A549 (cell line): ENCODE measurements around the gene BNC2. TPM values are rescaled to one million over a fixed set of nuclear protein-coding genes. Genes with fewer than 3 reads are reported as not detected.
A peak's percentile ranks its signal among the peaks of the same experiment; 100 is the strongest.

Source experiments
- ATAC-seq, 2 experiments: fragments of 200-7000 bp in 1 of 2; fragments of >200 bp in 1 of 2; cut with Nextera tagmentation in 1 of 2; cut with Tn5 transposase in 1 of 2; 3 replicates each; pipeline versions ENCODE4 v1.8.0 to v1.9.1; 2018 to 2020; ENCODE audit warnings: mild to moderate bottlenecking in 1 of 2, moderate library complexity in 1 of 2
- CTCF ChIA-PET: fragments of 300-600 bp; sonication (Branson Sonifier 250); formaldehyde crosslinking; extraction: SDS; loops from one replicate; lab custom pipeline; 2021; ENCODE audit warnings: antibody characterized with exemption, inconsistent platforms; lab: Yijun Ruan, JAX
- POLR2A ChIA-PET: fragments of 350-600 bp; formaldehyde crosslinking; extraction: SDS; loops from one replicate; lab custom pipeline; 2021; ENCODE audit warnings: antibody characterized with exemption, inconsistent platforms; lab: Yijun Ruan, JAX
- DNase-seq, 2 experiments: peaks; one replicate each; pipeline versions ENCODE4 v3.0.0 to v3.0.0-alpha.2; 2011 to 2016; ENCODE audit warnings: low read depth in 1 of 2, low spot score in 1 of 2
- FAIRE-seq: peaks from 2 replicates; lab custom pipeline; 2011; peaks lifted over from hg19 to GRCh38; lab: Jason Lieb, UNC
- H3K27ac ChIP-seq, 2 experiments: fragments of >200 bp; sonication (Bioruptor Twin); formaldehyde crosslinking; 3 replicates each; pipeline ENCODE4 v1.5.1; 2016 to 2017
- H3K4me1 ChIP-seq: fragments of >200 bp; sonication (Bioruptor Twin); formaldehyde crosslinking; 3 replicates; pipeline ENCODE4 v1.6.1; 2016
- H3K4me2 ChIP-seq: fragments of >200 bp; sonication (Bioruptor Twin); formaldehyde crosslinking; 3 replicates; pipeline ENCODE4 v1.6.1; 2016
- H3K4me3 ChIP-seq: fragments of >200 bp; sonication (Bioruptor Twin); formaldehyde crosslinking; 3 replicates; pipeline ENCODE4 v1.5.1; 2016
- H3K9me3 ChIP-seq: fragments of >200 bp; sonication (Bioruptor Twin); formaldehyde crosslinking; 3 replicates; pipeline ENCODE4 v1.6.1; 2016
- BCL3 ChIP-seq: fragments of >200 bp; sonication (Bioruptor Twin); formaldehyde crosslinking; IDR thresholded peaks from 3 replicates; pipeline ENCODE4 v1.6.1; 2016
- BHLHE40 ChIP-seq: IDR thresholded peaks from 2 replicates; pipeline ENCODE4 v1.6.1; 2012; ENCODE audit warnings: low read depth, low read length, inconsistent platforms
- CBX2 ChIP-seq: fragments of 200-600 bp; sonication (generic); IDR thresholded peaks from 2 replicates; pipeline ENCODE4 v1.6.1; 2016; ENCODE audit warnings: low read depth, mild to moderate bottlenecking, borderline replicate concordance
- CHD2 ChIP-seq: fragments of 150-350 bp; IDR thresholded peaks from 2 replicates; pipeline ENCODE4 v1.6.1; 2014; ENCODE audit warnings: low read length; ENCODE audit not compliant: partially characterized antibody
- CHD4 ChIP-seq: fragments of 200-600 bp; sonication (generic); IDR thresholded peaks from 2 replicates; pipeline ENCODE4 v1.6.1; 2016; ENCODE audit warnings: antibody characterized with exemption, mild to moderate bottlenecking, borderline replicate concordance
- EHF ChIP-seq: fragments of 250-450 bp; sonication (Bioruptor Pico); IDR thresholded peaks from 2 replicates; pipeline ENCODE4 v1.5.0; 2020; ENCODE audit warnings: mild to moderate bottlenecking
- ELK1 ChIP-seq: fragments of 150-350 bp; IDR thresholded peaks from 2 replicates; pipeline ENCODE4 v1.6.1; 2014; ENCODE audit warnings: low read depth, mild to moderate bottlenecking, low read length
- EP300 ChIP-seq, 2 experiments: fragments of >200 bp; sonication (Bioruptor Twin); formaldehyde crosslinking; IDR thresholded peaks; 2 replicates in 1 of 2; 3 replicates in 1 of 2; pipeline ENCODE4 v1.6.1; 2016 to 2017
- ESRRA ChIP-seq: fragments of 150-350 bp; IDR thresholded peaks from 2 replicates; pipeline ENCODE4 v1.6.1; 2014; ENCODE audit warnings: mild to moderate bottlenecking, low read length, borderline replicate concordance
- FOSB ChIP-seq: fragments of 250-450 bp; sonication (Bioruptor Pico); IDR thresholded peaks from 2 replicates; pipeline ENCODE4 v1.5.0; 2020; ENCODE audit warnings: mild to moderate bottlenecking, moderate library complexity
- GATA3 ChIP-seq: IDR thresholded peaks from 2 replicates; pipeline ENCODE4 v1.6.1; 2012; ENCODE audit warnings: borderline replicate concordance
- HEYL ChIP-seq: fragments of 250-450 bp; sonication (Bioruptor Pico); IDR thresholded peaks from 2 replicates; pipeline ENCODE4 v1.8.0; 2021; ENCODE audit warnings: mild to moderate bottlenecking, moderate library complexity
- HOXA7 ChIP-seq: fragments of 250-450 bp; sonication (Bioruptor Pico); IDR thresholded peaks from 2 replicates; pipeline ENCODE4 v1.5.0; 2020; ENCODE audit warnings: mild to moderate bottlenecking, moderate library complexity
- KDM1A ChIP-seq: fragments of 200-600 bp; sonication (generic); IDR thresholded peaks from 2 replicates; pipeline ENCODE4 v1.6.1; 2016; ENCODE audit warnings: low read depth, mild to moderate bottlenecking
- KDM5A ChIP-seq: fragments of 200-600 bp; sonication (generic); IDR thresholded peaks from 2 replicates; pipeline ENCODE4 v1.6.1; 2016; ENCODE audit warnings: antibody characterized with exemption, mild to moderate bottlenecking
- MAZ ChIP-seq: fragments of 150-350 bp; IDR thresholded peaks from 2 replicates; pipeline ENCODE4 v1.6.1; 2014; ENCODE audit warnings: antibody characterized with exemption, low read depth, low read length, borderline replicate concordance
- NFE2L2 ChIP-seq: fragments of 150-350 bp; conservative IDR thresholded peaks from 2 replicates; pipeline ENCODE4 v1.6.1; 2014; ENCODE audit warnings: low read length
- POLR2A ChIP-seq: IDR thresholded peaks from 2 replicates; pipeline ENCODE4 v1.6.1; 2012; ENCODE audit warnings: mild to moderate bottlenecking, low read length
- RAD21 ChIP-seq, 2 experiments: fragments of >200 bp in 1 of 2; sonication (Bioruptor Twin) in 1 of 2; formaldehyde crosslinking in 1 of 2; IDR thresholded peaks in 1 of 2; conservative IDR thresholded peaks in 1 of 2; 2 replicates in 1 of 2; 3 replicates in 1 of 2; pipeline ENCODE4 v1.6.1; 2012 to 2018; ENCODE audit warnings: inconsistent platforms in 1 of 2
- RCOR1 ChIP-seq: fragments of 150-350 bp; IDR thresholded peaks from 2 replicates; pipeline ENCODE4 v1.6.1; 2014; ENCODE audit warnings: antibody characterized with exemption, low read length, low read depth
- RFX5 ChIP-seq: fragments of 450-650 bp; IDR thresholded peaks from 2 replicates; pipeline ENCODE4 v1.7.1; 2014; ENCODE audit warnings: antibody characterized with exemption, mild to moderate bottlenecking, moderate library complexity
- TFCP2L1 ChIP-seq: fragments of 250-450 bp; sonication (Bioruptor Pico); IDR thresholded peaks from 2 replicates; pipeline ENCODE4 v1.5.0; 2021; ENCODE audit warnings: mild to moderate bottlenecking
- ZFP36 ChIP-seq: fragments of 450-650 bp; IDR thresholded peaks from 2 replicates; pipeline ENCODE4 v1.6.1; 2014; ENCODE audit warnings: borderline replicate concordance; ENCODE audit not compliant: partially characterized antibody
- WGBS: methylation state at CpG from one replicate; pipeline ENCODE4 v1.1.6; 2017; ENCODE audit errors: missing lambda C conversion rate; 5-methylcytosine and 5-hydroxymethylcytosine counted together
- polyA plus RNA-seq, 4 experiments: library from polyadenylated mRNA; depleted of rRNA in 3 of 4; stranded (reverse); fragments of >200 nt; fragmentation: RNase III in 1 of 4; extraction: RNeasy Plus Mini Kit Qiagen cat#74134 plus additional on column Dnase treatment in 1 of 4; gene quantifications; 2 replicates in 3 of 4; 3 replicates in 1 of 4; pipeline ENCODE4 v1.2.3, GENCODE V29; 2011 to 2017
- TF ChIP-seq, protein P1 (sequence below): IDR thresholded peaks from 2 replicates; pipeline ENCODE4 v1.6.1; 2012
- TF ChIP-seq, protein P2 (sequence below): fragments of 450-650 bp; IDR thresholded peaks from 2 replicates; pipeline ENCODE4 v1.6.1; 2014; ENCODE audit warnings: antibody characterized with exemption
- TF ChIP-seq, protein P3 (sequence below): fragments of 200-600 bp; sonication (generic); IDR thresholded peaks from 2 replicates; pipeline ENCODE4 v1.6.1; 2016; ENCODE audit warnings: antibody characterized with exemption, mild to moderate bottlenecking, moderate library complexity

Gene BNC2
- polyA plus RNA-seq, 2 of the 4 experiments (the other 2 are of a cell fraction): 6.2 to 7.5 TPM

DNA sequence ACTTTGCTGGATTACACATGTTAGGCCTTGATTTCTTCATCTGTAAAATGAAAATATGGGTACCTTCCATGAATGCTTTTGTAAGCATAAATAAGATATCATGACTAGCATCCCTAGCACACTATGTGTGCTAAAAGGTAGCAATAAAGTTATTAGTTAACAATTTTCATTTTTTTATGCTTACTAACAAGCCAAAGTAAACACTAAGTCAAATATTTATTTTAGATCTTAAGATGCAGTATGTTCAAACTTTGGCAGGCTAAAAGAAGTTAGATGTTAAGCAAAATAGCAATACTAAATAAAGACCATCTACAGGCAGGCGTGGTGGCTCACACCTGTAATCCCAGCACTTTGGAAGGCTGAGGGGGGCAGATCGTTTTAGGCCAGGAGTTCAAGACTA lies 169.1 kb downstream of the BNC2 start (continued):
- TF ChIP-seq BCL3 (0 out of 3 replicates have a peak, but pooled peaks have one; percentile 29), RAD21 (conservative IDR thresholded peaks at IDR 0.05 in 1 of 2, IDR thresholded peaks at IDR 0.05 in 1 of 2) (peak in 1 of 2 experiments; percentile 30; a peak in 1 of 5 replicates), RFX5 (no peak)

GRCh38 chr9:16693616-16694015 lies 176.9 kb downstream of the BNC2 start:
- 93% methylated on average over 3 of the region's 3 CpGs for WGBS
- Histone ChIP-seq H3K9me3 (no peaks in the 10 kb centered on the region), H3K27ac (no peak overlapping the region), H3K4me3 (no peak overlapping the region), H3K4me1 (peaks cover 22% of the 10 kb centered on the region), H3K4me2 (no peak overlapping the region)
- POLR2A ChIA-PET: no interaction called here
- no peak for FAIRE-seq
- no peak for ATAC-seq
- CTCF ChIA-PET: interaction anchor here (1.5 kb wide), 1 partner anchor 18 kb away, joined by 3 read pairs; no protein-coding TSS in a partner anchor
- no peak for DNase-seq
- no peak for TF ChIP-seq CBX2
- TF ChIP-seq ZFP36: no peak
- TF ChIP-seq KDM1A: no peak
- no peak for TF ChIP-seq MAZ
- TF ChIP-seq KDM5A: no peak
- TF ChIP-seq HEYL: no peak
- no peak for TF ChIP-seq BHLHE40
- TF ChIP-seq HOXA7 (CRISPR knock-in tag): no peak
- no peak for TF ChIP-seq RCOR1
- TF ChIP-seq TFCP2L1 (CRISPR knock-in tag): no peak
- TF ChIP-seq, protein P1, sequence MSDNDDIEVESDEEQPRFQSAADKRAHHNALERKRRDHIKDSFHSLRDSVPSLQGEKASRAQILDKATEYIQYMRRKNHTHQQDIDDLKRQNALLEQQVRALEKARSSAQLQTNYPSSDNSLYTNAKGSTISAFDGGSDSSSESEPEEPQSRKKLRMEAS: no peak
- TF ChIP-seq ESRRA: no peak
- no peak for TF ChIP-seq POLR2A
- TF ChIP-seq GATA3: no peak
- TF ChIP-seq NFE2L2: no peak
- TF ChIP-seq CHD2: no peak

DNA sequence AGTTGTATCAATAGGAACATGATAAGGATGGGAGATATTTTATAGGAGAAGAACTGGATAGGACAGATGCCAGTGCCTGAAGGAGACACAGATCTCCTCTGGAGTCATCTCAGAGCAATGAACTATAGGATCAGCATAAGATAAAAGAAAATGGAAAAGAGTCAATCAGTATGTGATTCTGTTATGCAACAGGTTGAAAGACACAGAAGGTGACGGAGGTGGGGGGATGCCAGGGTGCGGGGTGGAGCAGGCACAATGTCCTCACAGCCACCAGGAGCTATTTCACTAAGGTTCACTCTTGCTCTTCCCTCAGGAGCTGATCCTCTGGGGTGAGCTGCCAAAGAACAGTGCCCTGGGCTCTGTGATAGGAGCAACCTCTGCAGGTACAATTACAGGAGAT lies 179.8 kb downstream of the BNC2 start:
- POLR2A ChIA-PET: no interaction called here
- CTCF ChIA-PET: no interaction called here

GRCh38 chr9:16690205-16690604 lies 180.3 kb downstream of the BNC2 start:
- Histone ChIP-seq H3K4me2 (peak overlapping the region; percentile 62; the same call in 2 of the 3 replicates), H3K4me1 (peaks cover 26% of the 10 kb centered on the region), H3K27ac (peak overlapping the region in 1 of 2 experiments; percentile 69; a peak in 3 of 6 replicates), H3K4me3 (no peak overlapping the region), H3K9me3 (no peaks in the 10 kb centered on the region)
- WGBS: 87% methylated on average over 2 of the region's 2 CpGs
- FAIRE-seq (no peak), ATAC-seq (0 out of 6 replicates have a peak, but pooled peaks of 1 of the 2 experiments have one; percentile 19), DNase-seq (no peak)
- TF ChIP-seq FOSB (CRISPR knock-in tag) (no peak), ZFP36 (no peak), RCOR1 (no peak), CHD4 (no peak), EP300 (IDR thresholded peaks at IDR 0.05) (no peak), TFCP2L1 (CRISPR knock-in tag) (no peak), ELK1 (no peak)
- TF ChIP-seq, protein P2, sequence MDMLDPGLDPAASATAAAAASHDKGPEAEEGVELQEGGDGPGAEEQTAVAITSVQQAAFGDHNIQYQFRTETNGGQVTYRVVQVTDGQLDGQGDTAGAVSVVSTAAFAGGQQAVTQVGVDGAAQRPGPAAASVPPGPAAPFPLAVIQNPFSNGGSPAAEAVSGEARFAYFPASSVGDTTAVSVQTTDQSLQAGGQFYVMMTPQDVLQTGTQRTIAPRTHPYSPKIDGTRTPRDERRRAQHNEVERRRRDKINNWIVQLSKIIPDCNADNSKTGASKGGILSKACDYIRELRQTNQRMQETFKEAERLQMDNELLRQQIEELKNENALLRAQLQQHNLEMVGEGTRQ: no peak
- TF ChIP-seq, protein P3, sequence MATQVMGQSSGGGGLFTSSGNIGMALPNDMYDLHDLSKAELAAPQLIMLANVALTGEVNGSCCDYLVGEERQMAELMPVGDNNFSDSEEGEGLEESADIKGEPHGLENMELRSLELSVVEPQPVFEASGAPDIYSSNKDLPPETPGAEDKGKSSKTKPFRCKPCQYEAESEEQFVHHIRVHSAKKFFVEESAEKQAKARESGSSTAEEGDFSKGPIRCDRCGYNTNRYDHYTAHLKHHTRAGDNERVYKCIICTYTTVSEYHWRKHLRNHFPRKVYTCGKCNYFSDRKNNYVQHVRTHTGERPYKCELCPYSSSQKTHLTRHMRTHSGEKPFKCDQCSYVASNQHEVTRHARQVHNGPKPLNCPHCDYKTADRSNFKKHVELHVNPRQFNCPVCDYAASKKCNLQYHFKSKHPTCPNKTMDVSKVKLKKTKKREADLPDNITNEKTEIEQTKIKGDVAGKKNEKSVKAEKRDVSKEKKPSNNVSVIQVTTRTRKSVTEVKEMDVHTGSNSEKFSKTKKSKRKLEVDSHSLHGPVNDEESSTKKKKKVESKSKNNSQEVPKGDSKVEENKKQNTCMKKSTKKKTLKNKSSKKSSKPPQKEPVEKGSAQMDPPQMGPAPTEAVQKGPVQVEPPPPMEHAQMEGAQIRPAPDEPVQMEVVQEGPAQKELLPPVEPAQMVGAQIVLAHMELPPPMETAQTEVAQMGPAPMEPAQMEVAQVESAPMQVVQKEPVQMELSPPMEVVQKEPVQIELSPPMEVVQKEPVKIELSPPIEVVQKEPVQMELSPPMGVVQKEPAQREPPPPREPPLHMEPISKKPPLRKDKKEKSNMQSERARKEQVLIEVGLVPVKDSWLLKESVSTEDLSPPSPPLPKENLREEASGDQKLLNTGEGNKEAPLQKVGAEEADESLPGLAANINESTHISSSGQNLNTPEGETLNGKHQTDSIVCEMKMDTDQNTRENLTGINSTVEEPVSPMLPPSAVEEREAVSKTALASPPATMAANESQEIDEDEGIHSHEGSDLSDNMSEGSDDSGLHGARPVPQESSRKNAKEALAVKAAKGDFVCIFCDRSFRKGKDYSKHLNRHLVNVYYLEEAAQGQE: no peak
- ChIA-PET CTCF (interaction anchor here (0.7 to 1.4 kb wide), 3 partner anchors 10 to 501 kb away, joined by 3 read pairs; no protein-coding TSS in a partner anchor), POLR2A (no interaction called here)

More for the DNA sequence above, 179.8 kb downstream of the BNC2 start:
- DNase-seq (no peak), FAIRE-seq (no peak), ATAC-seq (peak; percentile 24 to 35; a peak in 3 of 6 replicates)
- Histone ChIP-seq H3K4me2 (no peak overlapping the region), H3K27ac (peak overlapping the region in 1 of 2 experiments; percentile 38; a peak in 3 of 6 replicates), H3K4me3 (no peak overlapping the region), H3K4me1 (peaks cover 26% of the 10 kb centered on the region), H3K9me3 (no peaks in the 10 kb centered on the region)
- 76% methylated on average over 2 of the region's 2 CpGs for WGBS
- TF ChIP-seq EHF (CRISPR knock-in tag): no peak
- TF ChIP-seq, protein P1: no peak
